Activated CD4-positive, alpha-beta memory T cell treated with anti-CD3 and anti-CD28 coated beads for 36 hours (primary cell): ENCODE data around the gene ATG10. TPM values are rescaled to one million over a fixed set of nuclear protein-coding genes. Genes with fewer than 3 reads are reported as not detected.
A peak's percentile ranks its signal among the peaks of the same experiment; 100 is the strongest.

Experiments
- CTCF ChIA-PET: fragments of 350-600 bp; sonication (Branson Sonifier 250); formaldehyde crosslinking; loops from one replicate; lab custom pipeline; 2021; ENCODE audit warnings: antibody characterized with exemption, inconsistent platforms; lab: Charles Lee
- POLR2A ChIA-PET: fragments of 350-600 bp; sonication (Branson Sonifier 250); formaldehyde crosslinking; loops from one replicate; lab custom pipeline; 2021; ENCODE audit warnings: antibody characterized with exemption; lab: Charles Lee
- DNase-seq: peaks from one replicate; pipeline ENCODE4 v3.0.0-alpha.2; 2020
- H3K27ac Mint-ChIP-seq: one replicate; pipeline ENCODE4 v1.8.0; 2021; ENCODE audit warnings: mixed read lengths
- H3K27me3 Mint-ChIP-seq: one replicate; pipeline ENCODE4 v1.8.0; 2021; ENCODE audit warnings: mixed read lengths
- H3K36me3 Mint-ChIP-seq: one replicate; pipeline ENCODE4 v1.8.0; 2021; ENCODE audit warnings: mixed read lengths
- H3K4me1 Mint-ChIP-seq: one replicate; pipeline ENCODE4 v1.8.0; 2021; ENCODE audit warnings: low read depth, mixed read lengths
- H3K4me3 Mint-ChIP-seq: one replicate; pipeline ENCODE4 v1.8.0; 2021; ENCODE audit warnings: mild to moderate bottlenecking, mixed read lengths
- H3K9me3 Mint-ChIP-seq: one replicate; pipeline ENCODE4 v1.8.0; 2021; ENCODE audit warnings: mixed read lengths
- intact Hi-C: fragments of 100-400 bp; cut with micrococcal nuclease; formaldehyde crosslinking; loops from one replicate; pipeline ENCODE4 v1.15.1; 2023
- total RNA-seq, 2 experiments: library from RNA; stranded (reverse); gene quantifications; one replicate each; pipeline ENCODE4 v1.2.3, GENCODE V29; 2021

Gene ATG10
- total RNA-seq, 2 experiments from 2014 or later, result 8.5 to 9.7 TPM

GRCh38 chr5:82163452-82164175, 191.8 kb downstream of the ATG10 start:
- no peaks in the 10 kb centered on the region for H3K27me3 Mint-ChIP-seq
- POLR2A ChIA-PET, result no interaction called here
- no peak for DNase-seq
- intact Hi-C loops, result loop anchor here (10.0 kb wide), 2 partner anchors 419 to 859 kb away; partner anchors contain the start of gene ZCCHC9
- peaks cover 6% of the 10 kb centered on the region for H3K4me1 Mint-ChIP-seq
- CTCF ChIA-PET, result interaction anchor here (0.6 to 2.6 kb wide), 4 partner anchors 12 to 738 kb away, joined by 3 to 15 read pairs (median 4); no protein-coding TSS in a partner anchor
- H3K36me3 Mint-ChIP-seq, result no peaks in the 10 kb centered on the region
- no peaks in the 10 kb centered on the region for H3K9me3 Mint-ChIP-seq
- no peak overlapping the region for H3K4me3 Mint-ChIP-seq
- H3K27ac Mint-ChIP-seq, result no peak overlapping the region

GRCh38 chr5:82164176-82164976, 192.6 kb downstream of the ATG10 start:
- Mint-ChIP-seq H3K4me3 (no peak overlapping the region), H3K9me3 (no peaks in the 10 kb centered on the region), H3K27ac (no peak overlapping the region), H3K27me3 (no peaks in the 10 kb centered on the region), H3K4me1 (peaks cover 6% of the 10 kb centered on the region), H3K36me3 (no peaks in the 10 kb centered on the region)
- intact Hi-C loops, result loop anchor here (10.0 kb wide), 2 partner anchors 420 to 860 kb away; partner anchors contain the start of gene ZCCHC9
- ChIA-PET CTCF (interaction anchor here (0.6 to 2.6 kb wide), 7 partner anchors 9 to 739 kb away, joined by 3 to 15 read pairs (median 4); no protein-coding TSS in a partner anchor), POLR2A (no interaction called here)
- no peak for DNase-seq

GRCh38 chr5:82164977-82165713, 193.3 kb downstream of the ATG10 start:
- ChIA-PET POLR2A (no interaction called here), CTCF (interaction anchor here (0.6 to 2.6 kb wide), 17 partner anchors 9 to 917 kb away, joined by 3 to 15 read pairs (median 4); partner anchors contain the start of gene SSBP2)
- no peak overlapping the region for H3K27ac Mint-ChIP-seq
- intact Hi-C loops, result loop anchor here (5.0 to 10.0 kb wide), 3 partner anchors 313 to 860 kb away; partner anchors contain the start of gene ZCCHC9
- no peak overlapping the region for H3K4me3 Mint-ChIP-seq
- no peak for DNase-seq
- H3K9me3 Mint-ChIP-seq, result no peaks in the 10 kb centered on the region
- H3K36me3 Mint-ChIP-seq, result no peaks in the 10 kb centered on the region
- no peaks in the 10 kb centered on the region for H3K27me3 Mint-ChIP-seq
- H3K4me1 Mint-ChIP-seq, result peaks cover 6% of the 10 kb centered on the region

GRCh38 chr5:82165740-82166530, 194.1 kb downstream of the ATG10 start:
- no peak overlapping the region for H3K4me3 Mint-ChIP-seq
- no peaks in the 10 kb centered on the region for H3K27me3 Mint-ChIP-seq
- CTCF ChIA-PET, result interaction anchor here (0.6 to 2.6 kb wide), 15 partner anchors 10 to 917 kb away, joined by 3 to 15 read pairs (median 4); partner anchors contain the start of gene SSBP2
- no peaks in the 10 kb centered on the region for H3K9me3 Mint-ChIP-seq
- POLR2A ChIA-PET, result no interaction called here
- H3K27ac Mint-ChIP-seq, result no peak overlapping the region
- H3K36me3 Mint-ChIP-seq, result no peaks in the 10 kb centered on the region
- H3K4me1 Mint-ChIP-seq, result peaks cover 6% of the 10 kb centered on the region
- intact Hi-C loops, result loop anchor here (1.0 to 10.0 kb wide), 5 partner anchors 314 to 861 kb away; partner anchors contain the start of gene ZCCHC9
- peak; percentile 30 for DNase-seq

GRCh38 chr5:82167372-82167935, 195.6 kb downstream of the ATG10 start:
- intact Hi-C loops, result loop anchor here (5.0 to 10.0 kb wide), 3 partner anchors 315 to 863 kb away; partner anchors contain the start of gene ZCCHC9
- CTCF ChIA-PET, result interaction anchor here (0.6 kb wide), 1 partner anchor 31 kb away, joined by 3 read pairs; no protein-coding TSS in a partner anchor
- POLR2A ChIA-PET, result no interaction called here
- H3K4me1 Mint-ChIP-seq, result peaks cover 6% of the 10 kb centered on the region
- H3K27ac Mint-ChIP-seq, result no peak overlapping the region
- H3K9me3 Mint-ChIP-seq, result no peaks in the 10 kb centered on the region
- no peaks in the 10 kb centered on the region for H3K27me3 Mint-ChIP-seq
- H3K36me3 Mint-ChIP-seq, result no peaks in the 10 kb centered on the region
- DNase-seq, result no peak
- no peak overlapping the region for H3K4me3 Mint-ChIP-seq

GRCh38 chr5:82168294-82168693, 196.5 kb downstream of the ATG10 start:
- Mint-ChIP-seq H3K27ac (no peak overlapping the region), H3K36me3 (no peaks in the 10 kb centered on the region), H3K4me3 (no peak overlapping the region), H3K27me3 (no peaks in the 10 kb centered on the region), H3K4me1 (peaks cover 6% of the 10 kb centered on the region), H3K9me3 (no peaks in the 10 kb centered on the region)
- intact Hi-C loops, result loop anchor here (5.0 to 10.0 kb wide), 3 partner anchors 316 to 863 kb away; partner anchors contain the start of gene ZCCHC9
- POLR2A ChIA-PET, result no interaction called here
- DNase-seq, result no peak
- CTCF ChIA-PET, result no interaction called here

GRCh38 chr5:82169892-82170291, 198.1 kb downstream of the ATG10 start:
- H3K4me3 Mint-ChIP-seq, result no peak overlapping the region
- H3K9me3 Mint-ChIP-seq, result no peaks in the 10 kb centered on the region
- intact Hi-C loops, result loop anchor here (5.0 to 10.0 kb wide), 3 partner anchors 318 to 865 kb away; partner anchors contain the start of gene ZCCHC9
- POLR2A ChIA-PET, result no interaction called here
- H3K27me3 Mint-ChIP-seq, result no peaks in the 10 kb centered on the region
- H3K4me1 Mint-ChIP-seq, result peaks cover 11% of the 10 kb centered on the region
- DNase-seq, result no peak
- no peaks in the 10 kb centered on the region for H3K36me3 Mint-ChIP-seq
- CTCF ChIA-PET, result interaction anchor here (0.8 kb wide), 1 partner anchor 55 kb away, joined by 3 read pairs; no protein-coding TSS in a partner anchor
- no peak overlapping the region for H3K27ac Mint-ChIP-seq

- peak; percentile 76 for DNase-seq
- Mint-ChIP-seq H3K4me3 (no peak overlapping the region), H3K9me3 (no peaks in the 10 kb centered on the region), H3K27me3 (no peaks in the 10 kb centered on the region), H3K4me1 (peaks cover 11% of the 10 kb centered on the region), H3K27ac (no peak overlapping the region), H3K36me3 (no peaks in the 10 kb centered on the region)
- ChIA-PET CTCF (interaction anchor here (1.0 to 1.6 kb wide), 2 partner anchors 10 to 52 kb away, joined by 4 read pairs; no protein-coding TSS in a partner anchor), POLR2A (no interaction called here)
- intact Hi-C loops, result loop anchor here (1.0 to 2.0 kb wide), 2 partner anchors 51 to 204 kb away; no protein-coding TSS in a partner anchor
Observed at GRCh38 chr5:82174128-82174918, 202.5 kb downstream of the ATG10 start.

GRCh38 chr5:82174919-82175219, 203.0 kb downstream of the ATG10 start:
- Mint-ChIP-seq H3K27ac (no peak overlapping the region), H3K9me3 (no peaks in the 10 kb centered on the region), H3K36me3 (peaks cover 1% of the 10 kb centered on the region), H3K4me1 (peaks cover 11% of the 10 kb centered on the region), H3K27me3 (no peaks in the 10 kb centered on the region), H3K4me3 (no peak overlapping the region)
- CTCF ChIA-PET, result interaction anchor here (0.6 to 1.6 kb wide), 4 partner anchors 9 to 322 kb away, joined by 4 to 6 read pairs (median 4); no protein-coding TSS in a partner anchor
- POLR2A ChIA-PET, result no interaction called here
- intact Hi-C loops, result loop anchor here (1.0 to 2.0 kb wide), 2 partner anchors 50 to 204 kb away; no protein-coding TSS in a partner anchor
- DNase-seq, result no peak
